Measurements from ENCODE around the gene KRT12.
A peak's percentile ranks its signal among the peaks of the same experiment; 100 is the strongest.

The KRT12 gene

DNA sequence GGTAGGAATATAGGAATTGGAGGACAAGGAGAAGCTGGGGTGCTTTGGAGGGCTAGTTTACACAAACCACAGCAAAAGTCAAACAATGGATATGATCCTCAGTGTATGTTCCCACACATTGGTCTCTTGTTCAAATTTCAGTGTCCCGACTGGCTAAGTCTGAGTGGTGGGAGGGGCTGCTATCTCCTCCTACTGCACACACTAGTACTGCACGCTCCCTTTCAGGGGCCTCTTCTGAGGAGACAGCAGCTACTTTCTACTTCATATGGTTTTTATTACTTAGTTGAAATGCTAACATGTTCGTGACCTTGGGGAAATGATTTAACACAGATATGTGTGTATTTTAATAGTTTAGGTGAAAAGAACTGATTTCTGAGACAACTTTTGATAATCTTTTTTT, 25.8 kb downstream of the KRT12 start:
- DNase-seq: no peak
- Mint-ChIP-seq H3K4me1 (ENCODE audit: low read depth) (no peaks in the 10 kb centered on the region), H3K27me3 (peaks cover 28% of the 10 kb centered on the region), H3K9me3 (no peaks in the 10 kb centered on the region), H3K36me3 (ENCODE audit: low read depth) (no peaks in the 10 kb centered on the region), H3K27ac (no peak overlapping the region), H3K4me3 (no peak overlapping the region)

DNA sequence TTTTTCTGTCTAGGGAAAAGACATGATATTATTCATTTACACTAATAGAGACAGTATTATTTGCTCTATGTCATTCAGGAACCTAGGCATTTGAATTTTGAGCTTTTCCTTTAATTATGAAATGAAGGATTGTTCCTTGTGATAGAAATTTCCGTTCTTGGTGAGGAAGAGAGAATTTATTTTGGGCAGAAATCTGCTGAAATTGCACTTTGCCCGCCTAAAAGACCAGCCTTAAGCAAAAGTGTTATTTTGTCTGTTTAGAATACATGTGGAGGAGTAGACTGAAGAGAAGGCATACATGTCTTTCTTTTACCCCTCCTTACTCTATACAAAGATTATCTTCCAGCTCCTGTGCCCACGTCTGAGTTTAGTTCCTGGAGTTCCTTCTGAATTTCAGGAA, 27.8 kb downstream of the KRT12 start:
- Mint-ChIP-seq H3K4me1 (ENCODE audit: low read depth) (no peaks in the 10 kb centered on the region), H3K9me3 (no peaks in the 10 kb centered on the region), H3K27me3 (peaks cover 12% of the 10 kb centered on the region), H3K36me3 (ENCODE audit: low read depth) (peaks cover 8% of the 10 kb centered on the region), H3K4me3 (no peak overlapping the region), H3K27ac (no peak overlapping the region)
- no peak for DNase-seq

DNA sequence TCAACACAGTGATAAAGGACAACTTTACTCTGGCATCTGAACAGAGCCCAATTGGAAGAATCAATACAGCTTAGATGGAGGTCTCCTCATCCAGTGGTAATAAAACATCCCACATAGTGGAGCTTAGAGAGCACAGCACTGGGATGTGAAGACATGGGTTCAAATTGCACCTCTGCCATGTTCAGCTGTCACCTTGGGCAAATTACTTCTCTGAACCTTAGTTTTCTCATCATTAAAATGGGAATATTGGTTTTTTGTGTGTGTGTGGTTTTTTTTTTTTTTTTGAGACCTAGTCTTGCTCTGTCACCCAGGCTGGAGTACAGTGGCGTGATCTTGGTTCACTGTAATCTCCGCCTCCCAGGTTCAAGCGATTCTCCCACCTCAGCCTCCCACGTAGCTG, 31.0 kb downstream of the KRT12 start:
- no peak overlapping the region for H3K27ac Mint-ChIP-seq
- H3K27me3 Mint-ChIP-seq: peaks cover 2% of the 10 kb centered on the region
- DNase-seq: no peak
- peaks cover 9% of the 10 kb centered on the region for H3K36me3 Mint-ChIP-seq (ENCODE audit: low read depth)
- peaks cover 3% of the 10 kb centered on the region for H3K4me1 Mint-ChIP-seq (ENCODE audit: low read depth)
- H3K4me3 Mint-ChIP-seq: no peak overlapping the region
- H3K9me3 Mint-ChIP-seq: no peaks in the 10 kb centered on the region

DNA sequence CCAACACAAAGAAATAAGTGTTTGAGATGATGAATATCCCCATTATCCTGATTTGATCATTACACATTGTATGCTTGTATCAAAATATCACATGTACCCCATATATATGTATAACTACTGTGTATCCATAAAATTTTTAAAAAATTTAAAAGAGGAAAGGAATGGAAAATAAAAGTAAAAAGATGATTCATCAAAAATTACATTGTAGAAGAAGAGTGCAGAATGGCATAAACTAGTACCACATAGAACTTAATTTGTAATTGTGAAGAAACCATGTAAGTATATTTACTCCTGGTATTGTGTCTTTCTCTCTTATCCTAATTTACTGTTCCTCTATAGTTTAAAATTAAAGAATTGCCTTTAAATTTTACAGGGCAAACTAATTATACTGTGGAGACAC, 33.1 kb downstream of the KRT12 start:
- no peaks in the 10 kb centered on the region for H3K27me3 Mint-ChIP-seq
- H3K27ac Mint-ChIP-seq: no peak overlapping the region
- no peak for DNase-seq
- H3K9me3 Mint-ChIP-seq: no peaks in the 10 kb centered on the region
- H3K4me3 Mint-ChIP-seq: no peak overlapping the region
- H3K4me1 Mint-ChIP-seq (ENCODE audit: low read depth): peaks cover 3% of the 10 kb centered on the region
- peaks cover 9% of the 10 kb centered on the region for H3K36me3 Mint-ChIP-seq (ENCODE audit: low read depth)

DNA sequence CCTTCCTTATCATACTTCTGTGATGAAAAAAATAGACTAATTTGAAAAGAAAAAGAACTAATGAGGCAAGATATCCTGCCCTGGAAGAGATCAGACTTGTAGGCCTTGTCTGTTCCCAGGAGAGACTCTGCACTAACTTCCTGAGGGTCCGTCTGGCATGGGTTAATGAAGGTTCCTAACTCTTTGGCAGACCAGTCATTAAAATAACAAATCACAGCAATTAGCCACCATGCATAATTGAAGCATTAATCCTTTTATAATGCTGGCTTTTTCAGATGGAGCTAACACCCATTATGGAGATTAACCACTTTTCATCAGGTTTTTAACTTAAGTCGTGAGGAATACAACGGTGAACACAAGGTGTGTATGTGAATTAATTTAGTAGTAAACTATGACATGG, 34.2 kb downstream of the KRT12 start:
- Mint-ChIP-seq H3K27ac (no peak overlapping the region), H3K4me1 (ENCODE audit: low read depth) (peaks cover 6% of the 10 kb centered on the region), H3K4me3 (no peak overlapping the region), H3K9me3 (no peaks in the 10 kb centered on the region), H3K36me3 (ENCODE audit: low read depth) (peaks cover 9% of the 10 kb centered on the region), H3K27me3 (no peaks in the 10 kb centered on the region)
- DNase-seq: no peak

DNA sequence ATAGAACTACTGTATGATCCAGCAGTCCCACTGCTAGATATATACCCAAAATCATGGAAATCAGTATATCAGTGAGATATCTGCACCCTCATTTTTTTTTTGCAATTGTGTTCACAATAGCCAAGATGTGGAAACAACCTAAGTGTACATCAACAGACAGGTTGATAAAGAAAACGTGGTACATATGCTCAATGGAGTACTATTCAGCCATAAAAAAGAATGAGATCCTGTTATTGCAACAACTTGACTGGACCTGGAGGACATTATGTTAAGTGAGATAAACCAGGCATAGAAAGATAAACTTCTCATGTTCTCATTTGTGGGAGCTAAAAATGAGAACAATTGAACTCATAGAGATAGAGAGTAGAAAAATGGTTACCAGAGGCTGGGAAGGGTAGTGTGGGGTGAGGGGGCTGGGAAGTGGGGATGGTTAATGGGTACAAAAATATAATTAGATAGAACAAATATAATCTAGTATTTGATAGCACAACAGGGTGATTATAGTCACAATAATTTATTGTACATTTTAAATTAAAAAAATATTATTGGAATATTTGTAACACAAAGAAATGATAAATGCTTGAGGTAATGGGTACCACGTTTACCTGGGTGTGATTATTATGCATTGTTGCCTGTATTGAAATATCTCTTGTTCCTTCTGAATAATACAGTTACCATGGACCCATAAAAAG, 36.8 kb downstream of the KRT12 start:
- H3K4me1 Mint-ChIP-seq (ENCODE audit: low read depth): peaks cover 15% of the 10 kb centered on the region
- no peak overlapping the region for H3K4me3 Mint-ChIP-seq
- no peak for DNase-seq
- H3K27me3 Mint-ChIP-seq: peaks cover 7% of the 10 kb centered on the region
- H3K9me3 Mint-ChIP-seq: no peaks in the 10 kb centered on the region
- H3K27ac Mint-ChIP-seq: no peak overlapping the region
- H3K36me3 Mint-ChIP-seq (ENCODE audit: low read depth): peaks cover 9% of the 10 kb centered on the region

DNA sequence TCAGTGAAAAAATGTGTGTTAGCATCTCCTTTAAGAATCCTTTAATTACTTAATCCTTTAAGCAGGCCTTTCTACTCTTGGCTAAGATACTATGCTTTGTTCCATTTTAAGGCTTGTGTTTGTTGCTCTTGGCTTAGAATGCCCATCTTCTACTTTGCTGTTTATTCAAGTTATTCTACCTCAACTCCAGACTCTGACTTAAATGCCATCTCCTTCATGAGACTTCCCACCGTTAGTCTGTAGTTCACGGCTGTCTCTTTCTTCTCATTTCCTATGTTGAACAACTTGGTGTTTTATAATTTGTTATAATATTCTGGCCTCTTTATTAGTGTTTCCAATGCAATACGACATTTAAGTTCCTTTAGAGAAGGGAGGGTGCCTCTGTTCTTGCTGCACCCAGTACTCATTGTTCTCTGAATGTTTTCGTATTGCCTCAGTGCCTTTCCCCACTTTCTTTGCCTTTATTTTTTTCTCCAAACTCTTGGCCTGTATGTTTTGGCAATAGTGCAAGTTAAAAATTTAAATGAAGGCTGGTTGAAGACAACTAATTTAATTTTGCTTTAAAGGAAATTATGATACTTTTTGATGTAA, 38.5 kb downstream of the KRT12 start:
- H3K27me3 Mint-ChIP-seq: peaks cover 7% of the 10 kb centered on the region
- no peak overlapping the region for H3K4me3 Mint-ChIP-seq
- H3K27ac Mint-ChIP-seq: no peak overlapping the region
- H3K4me1 Mint-ChIP-seq (ENCODE audit: low read depth): peaks cover 14% of the 10 kb centered on the region
- H3K36me3 Mint-ChIP-seq (ENCODE audit: low read depth): no peaks in the 10 kb centered on the region
- DNase-seq: no peak
- H3K9me3 Mint-ChIP-seq: no peaks in the 10 kb centered on the region

DNA sequence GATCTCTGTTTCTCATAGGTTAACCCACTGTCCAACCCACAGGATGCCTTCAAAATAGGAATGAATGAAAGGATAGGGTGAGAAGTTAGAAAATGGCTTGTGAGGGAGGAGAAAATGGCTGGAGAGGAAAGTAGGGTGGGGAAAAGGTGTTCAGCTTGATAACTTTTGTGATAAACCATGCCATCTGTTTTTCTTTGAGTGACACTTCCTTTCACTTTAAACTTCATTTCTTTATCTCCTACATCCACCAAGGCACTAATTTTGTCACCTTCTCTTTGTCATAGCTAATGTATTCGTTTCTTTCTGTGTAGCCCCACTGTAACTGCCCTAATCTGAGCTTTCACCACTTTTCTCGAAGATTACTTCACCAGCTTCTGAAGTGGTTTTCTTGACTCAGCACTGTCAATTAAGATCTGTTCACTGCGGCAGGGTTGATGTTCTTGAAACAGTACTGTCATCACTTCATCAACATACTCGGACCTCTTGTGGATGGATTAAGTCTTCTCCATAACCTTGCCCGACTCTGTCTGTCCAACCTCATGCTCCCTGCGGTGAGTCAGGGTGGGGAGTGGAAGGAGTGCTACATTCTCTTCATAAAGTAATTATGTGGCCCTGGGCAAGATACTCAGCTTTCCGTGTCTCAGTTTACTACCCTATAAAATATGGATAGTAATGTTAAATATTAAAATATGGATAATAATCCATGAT, 39.1 kb downstream of the KRT12 start:
- H3K4me3 Mint-ChIP-seq: peak overlapping the region; percentile 0
- DNase-seq: no peak
- no peaks in the 10 kb centered on the region for H3K36me3 Mint-ChIP-seq (ENCODE audit: low read depth)
- H3K9me3 Mint-ChIP-seq: no peaks in the 10 kb centered on the region
- peaks cover 12% of the 10 kb centered on the region for H3K4me1 Mint-ChIP-seq (ENCODE audit: low read depth)
- H3K27me3 Mint-ChIP-seq: peaks cover 7% of the 10 kb centered on the region
- H3K27ac Mint-ChIP-seq: peak overlapping the region; percentile 81

DNA sequence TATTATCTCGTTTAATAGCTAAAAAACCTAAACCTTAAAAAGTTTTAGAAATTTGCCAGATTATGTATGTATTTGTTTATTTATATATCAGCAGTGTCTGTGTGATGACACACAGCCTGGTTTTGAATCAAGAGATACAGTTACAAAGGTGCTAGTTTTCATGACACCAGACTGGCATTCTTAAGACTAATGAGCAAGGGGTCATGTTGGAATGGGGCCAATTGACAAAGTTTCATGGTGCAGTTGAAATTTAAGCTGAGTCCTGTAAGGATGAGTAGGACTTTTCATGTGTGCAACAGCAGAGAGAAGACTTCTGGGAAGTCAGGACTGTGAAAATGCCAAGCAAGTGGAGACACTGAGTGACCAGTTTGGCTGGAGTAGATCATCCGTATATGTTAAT, 41.4 kb downstream of the KRT12 start:
- Mint-ChIP-seq H3K9me3 (no peaks in the 10 kb centered on the region), H3K27me3 (peaks cover 7% of the 10 kb centered on the region), H3K27ac (no peak overlapping the region), H3K4me3 (no peak overlapping the region), H3K36me3 (ENCODE audit: low read depth) (peaks cover 7% of the 10 kb centered on the region), H3K4me1 (ENCODE audit: low read depth) (peaks cover 15% of the 10 kb centered on the region)
- DNase-seq: no peak

DNA sequence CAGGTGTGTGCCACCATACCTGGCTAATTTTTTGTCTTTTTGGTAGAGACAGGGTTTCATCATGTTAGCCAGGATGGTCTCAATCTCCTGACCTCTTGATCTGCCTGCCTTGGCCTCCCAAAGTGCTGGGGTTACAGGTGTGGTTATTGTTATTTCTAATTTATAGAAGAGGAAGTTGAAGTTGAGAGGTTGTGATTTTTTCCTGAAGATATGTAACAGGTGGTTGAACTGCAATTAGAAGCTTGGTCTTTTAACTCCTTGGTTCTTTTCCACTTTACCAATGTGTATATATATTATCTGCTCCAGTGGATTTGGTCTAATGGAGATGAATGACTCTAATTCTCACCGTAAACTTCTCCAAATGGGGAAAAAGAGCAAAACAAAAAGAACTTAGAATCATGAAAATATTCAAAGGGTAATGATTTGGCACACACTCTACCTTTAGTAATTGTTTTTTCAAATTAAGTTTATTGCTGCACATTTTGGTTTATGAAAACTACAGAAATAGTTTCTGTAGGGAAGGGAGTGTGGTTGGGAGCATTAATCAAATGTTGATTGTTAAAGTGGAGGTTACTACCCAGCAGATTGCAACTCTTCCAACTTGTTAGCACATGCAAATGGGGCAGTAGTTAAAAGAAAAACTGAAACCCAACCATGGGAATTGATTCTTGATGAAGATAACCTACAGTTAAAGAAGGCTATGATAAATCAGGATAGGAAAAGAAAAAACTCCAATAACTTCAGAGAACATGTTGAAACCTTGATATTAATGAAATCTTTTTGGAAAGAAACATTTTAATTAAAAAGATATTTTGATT, 42.8 kb downstream of the KRT12 start:
- peaks cover 29% of the 10 kb centered on the region for H3K4me1 Mint-ChIP-seq (ENCODE audit: low read depth)
- H3K27ac Mint-ChIP-seq: no peak overlapping the region
- no peak for DNase-seq
- H3K36me3 Mint-ChIP-seq (ENCODE audit: low read depth): peaks cover 13% of the 10 kb centered on the region
- no peaks in the 10 kb centered on the region for H3K9me3 Mint-ChIP-seq
- peaks cover 7% of the 10 kb centered on the region for H3K27me3 Mint-ChIP-seq
- H3K4me3 Mint-ChIP-seq: no peak overlapping the region

DNA sequence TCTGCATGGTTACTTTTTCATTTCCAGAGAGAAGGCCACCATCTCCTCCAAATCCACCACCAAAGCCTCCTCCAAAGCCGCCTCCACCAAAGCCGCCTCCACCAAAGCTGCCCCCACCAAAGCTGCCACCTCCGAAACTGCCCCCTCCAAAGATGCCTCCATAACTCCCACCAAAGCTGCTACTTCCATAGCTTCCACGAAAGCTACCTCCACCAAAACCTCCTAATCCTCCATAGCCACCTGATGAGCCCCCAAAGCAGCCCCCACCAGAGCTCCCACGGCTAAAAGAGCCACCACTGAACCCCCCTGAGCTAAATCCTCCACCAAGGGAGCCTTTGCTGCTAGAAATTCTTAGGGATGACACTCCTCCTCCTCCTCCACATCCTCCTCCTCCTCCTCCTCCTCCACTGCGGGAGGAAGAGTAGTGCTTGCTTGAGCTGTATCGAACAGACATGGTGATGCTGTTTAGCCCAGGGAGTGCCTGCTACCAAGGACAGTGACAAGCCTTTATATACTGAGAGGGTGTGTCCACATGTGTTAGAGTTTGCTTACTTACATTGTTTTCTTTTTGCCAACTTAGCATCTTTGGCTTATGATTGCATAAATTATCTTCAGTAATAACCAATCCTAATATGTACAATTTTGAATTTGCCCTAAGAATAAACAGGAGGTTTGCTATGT, 44.8 kb downstream of the KRT12 start, which contains the start of gene KRT10:
TSS of gene KRT10 (minus strand) at position 483 of the 681 bp plus-strand sequence. CDS start at position 454, 29 bp downstream.
- H3K9me3 Mint-ChIP-seq: no peaks in the 10 kb centered on the region
- H3K4me1 Mint-ChIP-seq (ENCODE audit: low read depth): peaks cover 32% of the 10 kb centered on the region
- no peak within 1 kb of the TSS for H3K27ac Mint-ChIP-seq

DNA sequence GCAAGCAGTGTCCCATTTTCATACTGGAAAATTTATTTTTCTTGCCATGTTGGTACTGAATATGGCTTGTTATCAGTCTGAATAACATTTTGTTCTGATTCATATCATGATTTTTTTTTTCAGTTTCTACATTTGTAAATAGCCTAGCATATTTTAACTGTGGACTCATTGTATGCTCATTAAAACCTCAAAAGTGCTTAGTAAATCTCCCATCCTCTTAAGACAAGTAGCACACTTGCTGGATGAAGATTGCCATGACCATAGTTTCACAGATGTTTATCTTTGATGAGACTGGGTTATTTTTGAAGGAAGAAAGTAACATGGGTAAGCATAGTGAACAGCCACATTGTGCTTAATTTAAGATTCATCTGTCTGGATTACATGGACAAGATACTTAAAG, 45.5 kb downstream of the KRT12 start:
- Mint-ChIP-seq H3K27ac (no peak overlapping the region), H3K4me3 (no peak overlapping the region), H3K27me3 (peaks cover 6% of the 10 kb centered on the region), H3K4me1 (ENCODE audit: low read depth) (peaks cover 31% of the 10 kb centered on the region), H3K9me3 (no peaks in the 10 kb centered on the region), H3K36me3 (ENCODE audit: low read depth) (peaks cover 36% of the 10 kb centered on the region)
- DNase-seq: no peak

More for the DNA sequence above, 44.8 kb downstream of the KRT12 start, which contains the start of gene KRT10:
- H3K27me3 Mint-ChIP-seq: peaks cover 7% of the 10 kb centered on the region
- no peak for DNase-seq
- no peak within 1 kb of the TSS for H3K4me3 Mint-ChIP-seq
- H3K36me3 Mint-ChIP-seq (ENCODE audit: low read depth): peaks cover 29% of the 10 kb centered on the region

DNA sequence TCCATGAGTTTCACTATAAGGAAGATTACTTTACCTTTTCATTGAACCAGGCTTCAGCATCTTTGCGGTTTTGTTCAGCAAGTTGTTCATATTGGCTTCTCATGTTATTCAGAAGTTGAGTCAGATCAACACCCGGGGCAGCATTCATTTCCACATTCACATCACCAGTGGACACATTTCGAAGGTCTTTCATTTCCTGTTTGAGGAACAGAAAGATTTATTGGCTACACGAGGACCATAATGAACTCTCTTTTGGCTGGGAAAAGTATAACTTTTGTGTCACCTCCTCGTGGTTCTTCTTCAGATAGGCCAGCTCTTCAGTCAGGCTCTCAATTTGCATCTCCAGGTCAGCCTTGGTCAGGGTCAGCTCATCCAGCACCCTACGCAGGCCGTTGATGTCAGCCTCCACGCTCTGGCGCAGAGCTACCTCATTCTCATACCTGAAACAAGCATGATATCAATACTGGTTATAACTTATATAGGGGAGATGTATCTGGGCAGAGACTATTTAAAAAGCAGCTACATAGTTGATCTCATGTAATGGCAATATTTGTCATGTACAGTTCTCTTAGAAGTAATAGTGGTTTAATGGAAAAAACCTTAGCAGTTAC, 46.7 kb downstream of the KRT12 start:
- Mint-ChIP-seq H3K27me3 (peaks cover 5% of the 10 kb centered on the region), H3K36me3 (ENCODE audit: low read depth) (peaks cover 38% of the 10 kb centered on the region), H3K4me1 (ENCODE audit: low read depth) (peaks cover 29% of the 10 kb centered on the region), H3K27ac (peak overlapping the region; percentile 72), H3K9me3 (no peaks in the 10 kb centered on the region), H3K4me3 (peak overlapping the region; percentile 82)
- DNase-seq: no peak

All from activated T-cell treated with anti-CD3 and anti-CD28 coated beads, Interleukin-2, amount 50 U/mL, for 24 hours (primary cell).